GM21515 (cell line): ENCODE results near the gene TBXA2R.

Experiments
- ATAC-seq: cut with Tn5 transposase; IDR thresholded peaks from one replicate; pipeline ENCODE4 v1.9.1; 2021; ENCODE audit not compliant: unreplicated experiment

TBXA2R gene

GRCh38 chr19:3556978-3557460 is 49.7 kb downstream of the TBXA2R start:
- ATAC-seq = no peak

- ATAC-seq = peak; percentile 2
These were observed 50.2 kb downstream of the TBXA2R start for GRCh38 chr19:3556423-3556977.

- no peak for ATAC-seq
These were observed 50.8 kb downstream of the TBXA2R start for GRCh38 chr19:3555653-3556422.

- ATAC-seq = no peak
These were observed 52.2 kb downstream of the TBXA2R start for GRCh38 chr19:3554254-3555083.

- ATAC-seq = no peak
These were observed 54.9 kb downstream of the TBXA2R start for GRCh38 chr19:3551792-3552095.

- ATAC-seq = no peak
These were observed 55.5 kb downstream of the TBXA2R start for GRCh38 chr19:3550947-3551791.

- ATAC-seq = no peak
These were observed 56.9 kb downstream of the TBXA2R start for GRCh38 chr19:3549816-3550215.

- no peak for ATAC-seq
These were observed 58.1 kb downstream of the TBXA2R start for GRCh38 chr19:3548606-3549005.

GRCh38 chr19:3547767-3548282 is 58.9 kb downstream of the TBXA2R start:
- ATAC-seq = no peak

GRCh38 chr19:3547301-3547731 is 59.4 kb downstream of the TBXA2R start:
- no peak for ATAC-seq

- no peak for ATAC-seq
These were observed 60.6 kb downstream of the TBXA2R start for GRCh38 chr19:3546119-3546518.

- no peak for ATAC-seq
These were observed 61.0 kb downstream of the TBXA2R start for GRCh38 chr19:3545669-3546034.

GRCh38 chr19:3544742-3545668 is 61.7 kb downstream of the TBXA2R start:
- ATAC-seq = no peak
